SK-N-MC (cell line): ENCODE measurements around the gene IDH3A.

Source experiments
- EZH2 ChIP-seq: fragments of 200-600 bp; sonication (generic); IDR thresholded peaks from one replicate; pipeline ENCODE4 v1.6.1; 2017; ENCODE audit warnings: antibody characterized with exemption
- FOXP2 ChIP-seq: optimal IDR thresholded peaks from 2 replicates; pipeline ENCODE3; 2011; ENCODE audit warnings: mild to moderate bottlenecking, moderate library complexity; ENCODE audit not compliant: insufficient read depth; ENCODE audit errors: extremely low read length, control extremely low read depth
- POLR2AphosphoS5 ChIP-seq: IDR thresholded peaks from 2 replicates; pipeline ENCODE4 v1.6.1; 2012; ENCODE audit warnings: mild to moderate bottlenecking, low read depth, low read length, borderline replicate concordance

- TF ChIP-seq POLR2AphosphoS5: no peak
- no peak for TF ChIP-seq EZH2
- no peak for TF ChIP-seq FOXP2
Measured at GRCh38 chr15:78154955-78155354, 5.8 kb downstream of the IDH3A start.
